Esophagus squamous epithelium (tissue), 4 donors: ENCODE results near the gene GPR137B.

Experiments used
- POLR2A ChIP-seq, 4 donors: fragments of 450-650 bp; IDR thresholded peaks; one replicate each; pipeline ENCODE4 v1.6.1; 2017; ENCODE audit warnings: antibody characterized with exemption in 4 of 4, mild to moderate bottlenecking in 4 of 4, moderate library complexity in 3 of 4
- TF ChIP-seq, protein P1 (sequence below), 6 experiments: fragments of 450-650 bp in 4 of 6; fragments of 200-600 bp in 2 of 6; sonication (generic) in 2 of 6; IDR thresholded peaks; one replicate each; pipeline ENCODE4 v1.5.1; 2016 to 2019; ENCODE audit warnings: antibody characterized with exemption in 6 of 6, mild to moderate bottlenecking in 4 of 6, moderate library complexity in 4 of 6

- TF ChIP-seq, protein P1, sequence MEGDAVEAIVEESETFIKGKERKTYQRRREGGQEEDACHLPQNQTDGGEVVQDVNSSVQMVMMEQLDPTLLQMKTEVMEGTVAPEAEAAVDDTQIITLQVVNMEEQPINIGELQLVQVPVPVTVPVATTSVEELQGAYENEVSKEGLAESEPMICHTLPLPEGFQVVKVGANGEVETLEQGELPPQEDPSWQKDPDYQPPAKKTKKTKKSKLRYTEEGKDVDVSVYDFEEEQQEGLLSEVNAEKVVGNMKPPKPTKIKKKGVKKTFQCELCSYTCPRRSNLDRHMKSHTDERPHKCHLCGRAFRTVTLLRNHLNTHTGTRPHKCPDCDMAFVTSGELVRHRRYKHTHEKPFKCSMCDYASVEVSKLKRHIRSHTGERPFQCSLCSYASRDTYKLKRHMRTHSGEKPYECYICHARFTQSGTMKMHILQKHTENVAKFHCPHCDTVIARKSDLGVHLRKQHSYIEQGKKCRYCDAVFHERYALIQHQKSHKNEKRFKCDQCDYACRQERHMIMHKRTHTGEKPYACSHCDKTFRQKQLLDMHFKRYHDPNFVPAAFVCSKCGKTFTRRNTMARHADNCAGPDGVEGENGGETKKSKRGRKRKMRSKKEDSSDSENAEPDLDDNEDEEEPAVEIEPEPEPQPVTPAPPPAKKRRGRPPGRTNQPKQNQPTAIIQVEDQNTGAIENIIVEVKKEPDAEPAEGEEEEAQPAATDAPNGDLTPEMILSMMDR (IDR thresholded peaks at IDR 0.05) = no peak
- TF ChIP-seq POLR2A (IDR thresholded peaks at IDR 0.05) = no peak
Measured at GRCh38 chr1:236176337-236177336, 34.3 kb downstream of the GPR137B start.
